B cell (primary cell): ENCODE results near the gene C1orf115. TPM values are rescaled to one million over a fixed set of nuclear protein-coding genes. Genes with fewer than 3 reads are reported as not detected.

Source experiments
- ATAC-seq: fragments of 200-7000 bp; cut with Tn5 transposase; one replicate; pipeline ENCODE4 v1.10.0; 2021; ENCODE audit warnings: low read depth, mild to moderate bottlenecking, moderate number of reproducible peaks, moderate library complexity
- CTCF ChIA-PET: fragments of 350-600 bp; sonication (Branson Sonifier 250); formaldehyde crosslinking; loops from one replicate; lab custom pipeline; 2021; ENCODE audit warnings: antibody characterized with exemption, inconsistent platforms; lab: Charles Lee
- POLR2A ChIA-PET: fragments of 350-600 bp; sonication (Branson Sonifier 250); formaldehyde crosslinking; loops from one replicate; lab custom pipeline; 2021; ENCODE audit warnings: antibody characterized with exemption; lab: Charles Lee
- DNase-seq: peaks from one replicate; pipeline ENCODE4 v3.0.0; 2013
- H2AFZ ChIP-seq: 2 replicates; pipeline ENCODE4 v1.6.1; 2012; ENCODE audit warnings: mild to moderate bottlenecking, low read depth, low read length; ENCODE audit not compliant: insufficient read depth, poor library complexity, severe bottlenecking
- H3K27ac ChIP-seq, 2 donors: 1 replicate in 1 of 2; 2 replicates in 1 of 2; pipeline ENCODE4 v1.5.1; 2012 to 2013; ENCODE audit warnings: low read length in 2 of 2, mild to moderate bottlenecking in 2 of 2, moderate library complexity in 1 of 2
- H3K27me3 ChIP-seq, 4 experiments: fragments of 200-600 bp in 1 of 4; sonication (generic) in 1 of 4; replicated peaks in 1 of 4; 1 replicate in 2 of 4; 2 replicates in 2 of 4; pipeline versions ENCODE4 v1.6.1 to v1.7.0; 2013 to 2016; ENCODE audit warnings: low read length in 3 of 4, mild to moderate bottlenecking in 2 of 4, mixed read lengths in 1 of 4, moderate library complexity in 1 of 4; ENCODE audit not compliant: insufficient read depth in 4 of 4, control insufficient read depth in 3 of 4; ENCODE audit errors: control extremely low read depth in 1 of 4
- H3K36me3 ChIP-seq, 2 experiments: replicated peaks in 1 of 2; 1 replicate in 1 of 2; 2 replicates in 1 of 2; pipeline versions ENCODE4 v1.6.1 to v1.7.1; 2013; ENCODE audit warnings: low read length in 1 of 2; ENCODE audit not compliant: insufficient read depth in 2 of 2, control insufficient read depth in 1 of 2; ENCODE audit errors: control extremely low read depth in 1 of 2, extremely low read depth in 1 of 2
- H3K4me1 ChIP-seq, 2 donors: fragments of 200-600 bp in 1 of 2; sonication (generic) in 1 of 2; 1 replicate in 1 of 2; 2 replicates in 1 of 2; pipeline versions ENCODE4 v1.5.1 to v1.6.1; 2013 to 2017; ENCODE audit warnings: low read length in 2 of 2; ENCODE audit not compliant: control insufficient read depth in 2 of 2, insufficient read depth in 2 of 2
- H3K4me2 ChIP-seq: replicated peaks from 2 replicates; pipeline ENCODE3; 2012; ENCODE audit warnings: mild to moderate bottlenecking, low read depth, low read length; ENCODE audit not compliant: poor library complexity, severe bottlenecking
- H3K4me3 ChIP-seq, 5 experiments: fragments of 200-600 bp in 1 of 5; sonication (generic) in 1 of 5; 1 replicate in 3 of 5; 2 replicates in 2 of 5; pipeline versions ENCODE4 v1.5.1 to v1.7.0; 2011 to 2016; ENCODE audit warnings: low read length in 4 of 5, mild to moderate bottlenecking in 4 of 5, low read depth in 2 of 5, control low read depth in 1 of 5, moderate library complexity in 1 of 5; ENCODE audit not compliant: insufficient read depth in 1 of 5; ENCODE audit errors: control extremely low read depth in 1 of 5, extremely low read depth in 1 of 5
- H3K79me2 ChIP-seq: fragments of 200-600 bp; sonication (generic); one replicate; pipeline ENCODE4 v1.6.0; 2016; ENCODE audit warnings: low read length; ENCODE audit not compliant: control insufficient read depth, insufficient read depth
- H3K9ac ChIP-seq: fragments of 200-600 bp; sonication (generic); 2 replicates; pipeline ENCODE4 v1.6.1; 2017; ENCODE audit warnings: mild to moderate bottlenecking, low read length, moderate library complexity
- H3K9me3 ChIP-seq, 3 donors: one replicate each; pipeline versions ENCODE4 v1.6.1 to v1.7.1; 2013; ENCODE audit warnings: low read length in 2 of 3; ENCODE audit not compliant: control insufficient read depth in 2 of 3, insufficient read depth in 1 of 3; ENCODE audit errors: control extremely low read depth in 1 of 3
- H4K20me1 ChIP-seq: 2 replicates; pipeline ENCODE4 v1.6.0; 2012; ENCODE audit warnings: mild to moderate bottlenecking, low read length; ENCODE audit not compliant: insufficient read depth, control insufficient read depth, poor library complexity, severe bottlenecking
- H3K27ac Mint-ChIP-seq: one replicate; pipeline ENCODE4 v1.8.0; 2021; ENCODE audit warnings: mixed read lengths
- H3K27me3 Mint-ChIP-seq: one replicate; pipeline ENCODE4 v1.8.0; 2021; ENCODE audit warnings: mixed read lengths
- H3K4me1 Mint-ChIP-seq: one replicate; pipeline ENCODE4 v1.8.0; 2021; ENCODE audit warnings: mixed read lengths
- H3K4me3 Mint-ChIP-seq: one replicate; pipeline ENCODE4 v1.8.0; 2021; ENCODE audit warnings: mixed read lengths
- H3K9me3 Mint-ChIP-seq: one replicate; pipeline ENCODE4 v1.8.0; 2022; ENCODE audit warnings: mixed read lengths; ENCODE audit not compliant: insufficient read depth
- EZH2 ChIP-seq: IDR thresholded peaks from 2 replicates; pipeline ENCODE4 v1.6.1; 2012; ENCODE audit warnings: borderline replicate concordance, low read depth, mild to moderate bottlenecking, moderate library complexity, low read length; ENCODE audit not compliant: insufficient read depth, poor library complexity, severe bottlenecking
- WGBS: methylation state at CpG from one replicate; pipeline ENCODE4 v1.1.5; 2013; ENCODE audit warnings: missing lambda C conversion rate; ENCODE audit not compliant: insufficient coverage; 5-methylcytosine and 5-hydroxymethylcytosine counted together
- intact Hi-C: fragments of 100-400 bp; cut with micrococcal nuclease; formaldehyde crosslinking; loops from one replicate; pipeline ENCODE4 v1.10.0; 2022
- polyA plus RNA-seq: library from polyadenylated mRNA; depleted of rRNA; stranded (reverse); fragments of >200 nt; gene quantifications from 2 replicates; pipeline ENCODE4 v1.2.3, GENCODE V29; 2012
- total RNA-seq, 2 donors: library from RNA; stranded (reverse); fragments of 120-200 nt in 1 of 2; gene quantifications; 1 replicate in 1 of 2; 2 replicates in 1 of 2; pipeline versions ENCODE4 v1.2.3 to v1.2.4, GENCODE V29; 2013 to 2022
- TF ChIP-seq, protein P1 (sequence below): fragments of 200-600 bp; IDR thresholded peaks from one replicate; pipeline ENCODE4 v1.8.0; 2022; ENCODE audit warnings: antibody characterized with exemption, mild to moderate bottlenecking

The C1orf115 gene
- total and polyA plus RNA-seq, 2 donors (not counting 1 experiment from before 2014, with no cell fraction given): 6.4 to 19.5 TPM

DNA sequence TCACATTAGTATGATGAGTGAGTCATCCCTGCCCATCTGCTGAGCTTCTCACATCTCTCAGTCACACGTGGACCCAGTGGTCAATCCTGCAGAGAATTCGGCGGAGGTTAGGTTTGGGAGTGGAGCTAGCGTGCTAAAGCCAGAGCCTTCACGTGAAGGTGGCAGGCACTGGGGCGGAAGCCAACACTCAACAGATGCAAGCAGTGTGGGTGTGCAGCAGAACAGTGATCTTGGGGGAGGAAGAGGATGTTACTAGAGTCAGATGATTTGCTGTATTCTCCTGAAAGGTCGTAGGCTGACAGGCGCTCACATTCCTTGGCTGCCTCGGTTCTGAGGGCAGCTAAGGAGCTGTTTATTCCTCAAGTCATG lies 6.7 kb downstream of the C1orf115 start:
- Histone ChIP-seq H3K4me3 (no peak overlapping the region), H3K9ac (no peak overlapping the region), H2AFZ (no peak overlapping the region), H3K27ac (no peak overlapping the region), H3K9me3 (no peaks in the 10 kb centered on the region), H3K4me1 (peaks cover 0 to 1% of the 10 kb centered on the region in 2 donors), H3K79me2 (no peaks in the 10 kb centered on the region), H3K27me3 (no peaks in the 10 kb centered on the region), H4K20me1 (no peaks in the 10 kb centered on the region), H3K36me3 (no peaks in the 10 kb centered on the region), H3K4me2 (no peak overlapping the region)
- Mint-ChIP-seq H3K9me3 (no peaks in the 10 kb centered on the region), H3K27ac (no peak overlapping the region), H3K27me3 (no peaks in the 10 kb centered on the region), H3K4me1 (peaks cover 6% of the 10 kb centered on the region), H3K4me3 (no peak overlapping the region)
- ChIA-PET CTCF (interaction anchor here (0.9 to 8.7 kb wide), 2 partner anchors 37 to 79 kb away, joined by 3 to 75 read pairs; no protein-coding TSS in a partner anchor), POLR2A (no interaction called here)
- WGBS: 96% methylated on average over 5 of the region's 9 CpGs
- DNase-seq: no peak
- no peak for TF ChIP-seq EZH2
- TF ChIP-seq, protein P1, sequence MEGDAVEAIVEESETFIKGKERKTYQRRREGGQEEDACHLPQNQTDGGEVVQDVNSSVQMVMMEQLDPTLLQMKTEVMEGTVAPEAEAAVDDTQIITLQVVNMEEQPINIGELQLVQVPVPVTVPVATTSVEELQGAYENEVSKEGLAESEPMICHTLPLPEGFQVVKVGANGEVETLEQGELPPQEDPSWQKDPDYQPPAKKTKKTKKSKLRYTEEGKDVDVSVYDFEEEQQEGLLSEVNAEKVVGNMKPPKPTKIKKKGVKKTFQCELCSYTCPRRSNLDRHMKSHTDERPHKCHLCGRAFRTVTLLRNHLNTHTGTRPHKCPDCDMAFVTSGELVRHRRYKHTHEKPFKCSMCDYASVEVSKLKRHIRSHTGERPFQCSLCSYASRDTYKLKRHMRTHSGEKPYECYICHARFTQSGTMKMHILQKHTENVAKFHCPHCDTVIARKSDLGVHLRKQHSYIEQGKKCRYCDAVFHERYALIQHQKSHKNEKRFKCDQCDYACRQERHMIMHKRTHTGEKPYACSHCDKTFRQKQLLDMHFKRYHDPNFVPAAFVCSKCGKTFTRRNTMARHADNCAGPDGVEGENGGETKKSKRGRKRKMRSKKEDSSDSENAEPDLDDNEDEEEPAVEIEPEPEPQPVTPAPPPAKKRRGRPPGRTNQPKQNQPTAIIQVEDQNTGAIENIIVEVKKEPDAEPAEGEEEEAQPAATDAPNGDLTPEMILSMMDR: no peak
- no peak for ATAC-seq
- intact Hi-C loops: no loop called here

DNA sequence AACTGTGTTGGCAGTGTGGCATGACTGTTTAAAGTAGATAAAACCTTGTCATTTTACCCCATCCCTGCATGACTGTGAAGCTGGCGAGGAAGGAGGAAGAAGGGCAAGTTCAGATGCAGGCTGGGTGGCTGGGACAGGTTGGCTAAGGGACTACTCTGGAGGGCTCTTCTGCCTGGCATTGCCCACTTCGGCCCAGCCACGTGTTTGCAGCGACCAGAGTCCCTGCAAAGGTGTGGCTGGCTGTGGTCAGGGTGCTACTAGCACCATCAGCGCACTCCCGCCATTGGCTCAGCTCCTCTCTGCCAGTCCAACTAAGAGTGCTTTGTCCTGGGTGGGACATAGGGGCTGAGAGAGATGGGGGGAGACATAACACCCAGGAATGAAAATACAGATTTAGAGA lies 7.2 kb downstream of the C1orf115 start:
- intact Hi-C loops: no loop called here
- Histone ChIP-seq H3K4me1 (peaks cover 0 to 4% of the 10 kb centered on the region in 2 donors), H3K4me2 (no peak overlapping the region), H3K9ac (no peak overlapping the region), H3K79me2 (no peaks in the 10 kb centered on the region), H3K36me3 (no peaks in the 10 kb centered on the region), H3K27me3 (no peaks in the 10 kb centered on the region), H3K4me3 (no peak overlapping the region), H3K9me3 (no peaks in the 10 kb centered on the region), H3K27ac (no peak overlapping the region), H4K20me1 (no peaks in the 10 kb centered on the region), H2AFZ (no peak overlapping the region)
- H3K27me3 Mint-ChIP-seq: no peaks in the 10 kb centered on the region
- ATAC-seq: no peak
- no peak overlapping the region for H3K4me3 Mint-ChIP-seq
- CTCF ChIA-PET: interaction anchor here (0.9 to 8.7 kb wide), 2 partner anchors 36 to 78 kb away, joined by 3 to 75 read pairs; no protein-coding TSS in a partner anchor
- WGBS: 78% methylated on average over 4 of the region's 6 CpGs
- no peaks in the 10 kb centered on the region for H3K9me3 Mint-ChIP-seq
- POLR2A ChIA-PET: no interaction called here
- TF ChIP-seq EZH2: no peak
- TF ChIP-seq, protein P1: no peak
- H3K4me1 Mint-ChIP-seq: peaks cover 7% of the 10 kb centered on the region
- no peak for DNase-seq
- H3K27ac Mint-ChIP-seq: no peak overlapping the region
